ENCODE data around the gene DNAI1. TPM values are rescaled to one million over a fixed set of nuclear protein-coding genes. Genes with fewer than 3 reads are reported as not detected.

DNAI1 gene
- total RNA-seq, 1 donor from 2014 or later: 0.52 TPM

- Mint-ChIP-seq H3K4me1 (peaks cover 42% of the 10 kb centered on the region), H3K36me3 (no peaks in the 10 kb centered on the region), H3K9me3 (no peaks in the 10 kb centered on the region), H3K27ac (peak overlapping the region; percentile 69), H3K4me3 (peak overlapping the region; percentile 62), H3K27me3 (ENCODE audit: insufficient read depth, low read depth) (peaks cover 17% of the 10 kb centered on the region)
- H3K27me3 ChIP-seq: no peaks in the 10 kb centered on the region
- TF ChIP-seq EZH2 (IDR thresholded peaks at IDR 0.05) (no peak), CTCF (IDR thresholded peaks at IDR 0.05) (no peak), EZH2phosphoT487 (IDR thresholded peaks at IDR 0.05) (no peak)
- no peaks in the 10 kb centered on the region for H3K9me3 ChIP-seq (ENCODE audit: low read depth)
- H3K4me1 ChIP-seq: peaks cover 25% of the 10 kb centered on the region
- peak overlapping the region; percentile 65 for H3K4me2 ChIP-seq
- H4K20me1 ChIP-seq (ENCODE audit: low read depth): no peaks in the 10 kb centered on the region
- H3K79me2 ChIP-seq (ENCODE audit: low read depth): no peaks in the 10 kb centered on the region
- no peak overlapping the region for H3K9ac ChIP-seq
- DNase-seq (ENCODE audit: low spot score): no peak
- H3K4me3 ChIP-seq: no peak overlapping the region
- peaks cover 13% of the 10 kb centered on the region for H3F3A ChIP-seq (ENCODE audit: low read depth)
- H2AFZ ChIP-seq (replicated peaks): no peak overlapping the region
- no peaks in the 10 kb centered on the region for H3K36me3 ChIP-seq
- no peak overlapping the region for H3K27ac ChIP-seq
Observed at GRCh38 chr9:34512131-34513078, 53.8 kb downstream of the DNAI1 start.

- H3K4me3 Mint-ChIP-seq: peak overlapping the region; percentile 62
- Histone ChIP-seq H3K4me3 (peak overlapping the region; percentile 5), H3K27ac (no peak overlapping the region)
Observed at GRCh38 chr9:34513567-34514214, 55.1 kb downstream of the DNAI1 start.

GRCh38 chr9:34514401-34514800 lies 55.8 kb downstream of the DNAI1 start:
- H3K9me3 Mint-ChIP-seq: no peaks in the 10 kb centered on the region
- H3K79me2 ChIP-seq (ENCODE audit: low read depth): no peaks in the 10 kb centered on the region
- no peak overlapping the region for H3K4me2 ChIP-seq
- H3K36me3 Mint-ChIP-seq: no peaks in the 10 kb centered on the region
- H3K27me3 Mint-ChIP-seq (ENCODE audit: insufficient read depth, low read depth): peaks cover 17% of the 10 kb centered on the region
- H2AFZ ChIP-seq (replicated peaks): no peak overlapping the region
- no peak overlapping the region for H3K9ac ChIP-seq
- peak overlapping the region; percentile 81 for H3K27ac Mint-ChIP-seq
- no peak overlapping the region for H3K27ac ChIP-seq
- H3K4me1 ChIP-seq: peaks cover 25% of the 10 kb centered on the region
- peaks cover 46% of the 10 kb centered on the region for H3K4me1 Mint-ChIP-seq
- no peaks in the 10 kb centered on the region for H3K36me3 ChIP-seq
- no peaks in the 10 kb centered on the region for H3K27me3 ChIP-seq
- H3K4me3 ChIP-seq: no peak overlapping the region
- H3K9me3 ChIP-seq (ENCODE audit: low read depth): no peaks in the 10 kb centered on the region
- no peak overlapping the region for H3K4me3 Mint-ChIP-seq
- peaks cover 13% of the 10 kb centered on the region for H3F3A ChIP-seq (ENCODE audit: low read depth)
- no peak for DNase-seq (ENCODE audit: low spot score)
- TF ChIP-seq EZH2phosphoT487 (IDR thresholded peaks at IDR 0.05): no peak
- TF ChIP-seq CTCF (IDR thresholded peaks at IDR 0.05): no peak
- no peaks in the 10 kb centered on the region for H4K20me1 ChIP-seq (ENCODE audit: low read depth)

More at GRCh38 chr9:34513567-34514214, 55.1 kb downstream of the DNAI1 start:
- Mint-ChIP-seq H3K4me1 (peaks cover 46% of the 10 kb centered on the region), H3K36me3 (no peaks in the 10 kb centered on the region), H3K9me3 (no peaks in the 10 kb centered on the region), H3K27ac (peak overlapping the region; percentile 29), H3K27me3 (ENCODE audit: insufficient read depth, low read depth) (peaks cover 17% of the 10 kb centered on the region)
- no peak overlapping the region for H2AFZ ChIP-seq (replicated peaks)
- DNase-seq (ENCODE audit: low spot score): peak; percentile 76
- TF ChIP-seq CTCF (IDR thresholded peaks at IDR 0.05): no peak
- TF ChIP-seq EZH2phosphoT487 (IDR thresholded peaks at IDR 0.05): no peak
- TF ChIP-seq EZH2 (IDR thresholded peaks at IDR 0.05): no peak
- H3K9ac ChIP-seq: no peak overlapping the region
- H3F3A ChIP-seq (ENCODE audit: low read depth): peaks cover 13% of the 10 kb centered on the region
- H3K9me3 ChIP-seq (ENCODE audit: low read depth): no peaks in the 10 kb centered on the region
- H3K79me2 ChIP-seq (ENCODE audit: low read depth): no peaks in the 10 kb centered on the region
- H3K4me2 ChIP-seq: peak overlapping the region; percentile 65
- no peaks in the 10 kb centered on the region for H3K27me3 ChIP-seq
- H3K36me3 ChIP-seq: no peaks in the 10 kb centered on the region
- H3K4me1 ChIP-seq: peaks cover 25% of the 10 kb centered on the region
- no peaks in the 10 kb centered on the region for H4K20me1 ChIP-seq (ENCODE audit: low read depth)
